GM13977 (cell line): ENCODE data around the gene CORO2B.

ENCODE experiments used
- DNase-seq: peaks from one replicate; pipeline ENCODE4 v3.0.0; 2012; ENCODE audit warnings: low spot score
- in situ Hi-C: fragments of 300-500 bp; cut with MboI; formaldehyde crosslinking; loops from one replicate; pipeline ENCODE4 v1.12.0; 2022; ENCODE audit warnings: low sequenced_read_pairs, low pct_unique_long_range_greater_than_20kb, mixed read lengths, inconsistent platforms; ENCODE audit not compliant: unreplicated experiment
- TF ChIP-seq, protein P1 (sequence below): IDR thresholded peaks from 2 replicates; pipeline ENCODE4 v1.5.1; 2012; ENCODE audit warnings: mild to moderate bottlenecking, control low read depth; ENCODE audit not compliant: insufficient read depth; ENCODE audit errors: extremely low read depth, missing control alignments

CORO2B gene

DNA sequence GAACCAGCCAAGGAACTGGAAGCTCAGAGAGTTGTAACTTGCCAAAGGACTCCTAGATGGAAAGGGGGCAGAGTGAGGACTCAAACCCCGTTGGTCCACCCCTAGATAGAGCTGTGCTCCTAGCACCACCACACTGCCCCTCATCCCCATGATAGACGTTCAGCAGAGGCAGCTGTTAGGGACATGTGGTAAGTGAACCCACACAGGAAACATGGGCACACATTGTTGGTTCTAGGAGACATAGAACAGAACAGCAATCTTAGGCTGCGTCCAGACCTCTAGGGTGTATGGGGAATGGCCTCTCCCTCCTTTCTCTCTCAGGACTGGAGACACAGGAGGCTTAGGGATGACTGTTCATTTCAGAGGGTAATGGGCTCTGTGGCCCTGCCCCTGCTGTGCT is 139.2 kb downstream of the CORO2B start:
- no peak for DNase-seq
- TF ChIP-seq, protein P1, sequence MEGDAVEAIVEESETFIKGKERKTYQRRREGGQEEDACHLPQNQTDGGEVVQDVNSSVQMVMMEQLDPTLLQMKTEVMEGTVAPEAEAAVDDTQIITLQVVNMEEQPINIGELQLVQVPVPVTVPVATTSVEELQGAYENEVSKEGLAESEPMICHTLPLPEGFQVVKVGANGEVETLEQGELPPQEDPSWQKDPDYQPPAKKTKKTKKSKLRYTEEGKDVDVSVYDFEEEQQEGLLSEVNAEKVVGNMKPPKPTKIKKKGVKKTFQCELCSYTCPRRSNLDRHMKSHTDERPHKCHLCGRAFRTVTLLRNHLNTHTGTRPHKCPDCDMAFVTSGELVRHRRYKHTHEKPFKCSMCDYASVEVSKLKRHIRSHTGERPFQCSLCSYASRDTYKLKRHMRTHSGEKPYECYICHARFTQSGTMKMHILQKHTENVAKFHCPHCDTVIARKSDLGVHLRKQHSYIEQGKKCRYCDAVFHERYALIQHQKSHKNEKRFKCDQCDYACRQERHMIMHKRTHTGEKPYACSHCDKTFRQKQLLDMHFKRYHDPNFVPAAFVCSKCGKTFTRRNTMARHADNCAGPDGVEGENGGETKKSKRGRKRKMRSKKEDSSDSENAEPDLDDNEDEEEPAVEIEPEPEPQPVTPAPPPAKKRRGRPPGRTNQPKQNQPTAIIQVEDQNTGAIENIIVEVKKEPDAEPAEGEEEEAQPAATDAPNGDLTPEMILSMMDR = no peak
- in situ Hi-C loops = no loop called here

DNA sequence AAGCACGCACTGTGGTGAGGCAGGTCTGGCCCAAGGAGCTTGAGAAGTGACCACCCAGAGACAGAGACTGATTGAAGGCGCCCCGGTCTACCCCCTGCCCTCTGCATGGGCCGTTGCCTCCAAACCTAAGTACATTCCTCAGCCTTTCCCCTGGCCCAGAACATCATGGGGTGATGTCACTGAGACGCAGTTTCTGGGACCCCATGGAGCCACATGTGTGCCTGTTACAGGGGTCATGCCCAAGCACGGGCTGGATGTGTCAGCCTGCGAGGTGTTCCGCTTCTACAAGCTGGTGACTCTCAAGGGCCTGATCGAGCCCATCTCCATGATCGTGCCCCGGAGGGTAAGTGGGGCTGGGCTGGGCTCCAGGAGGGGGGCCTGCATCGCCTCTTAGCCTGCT is 139.7 kb downstream of the CORO2B start:
- in situ Hi-C loops = no loop called here
- DNase-seq = no peak
- TF ChIP-seq, protein P1 = no peak

GRCh38 chr15:68719051-68719450 is 140.3 kb downstream of the CORO2B start:
- DNase-seq = no peak
- TF ChIP-seq, protein P1 = no peak
- in situ Hi-C loops = no loop called here

GRCh38 chr15:68719672-68720071 is 140.9 kb downstream of the CORO2B start:
- in situ Hi-C loops = no loop called here
- no peak for DNase-seq

DNA sequence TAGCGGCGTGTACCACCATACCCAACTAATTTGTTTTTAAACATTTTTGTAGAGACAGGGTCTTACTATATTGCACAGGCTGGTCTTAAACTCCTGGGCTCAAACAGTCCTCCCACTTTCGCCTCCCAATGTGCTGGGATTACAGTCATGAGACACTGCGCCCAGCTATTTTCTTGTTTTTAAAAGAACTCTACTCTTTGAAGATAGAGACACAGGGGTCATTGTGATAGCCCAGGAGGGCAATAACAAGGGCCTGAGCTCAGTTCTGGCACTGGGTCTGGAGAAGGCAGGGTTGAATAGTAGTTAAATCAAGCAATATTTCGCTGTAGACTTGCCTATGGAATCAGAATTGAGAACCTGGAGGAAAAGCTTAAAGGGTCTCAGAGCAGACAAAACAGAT is 143.1 kb downstream of the CORO2B start:
- TF ChIP-seq, protein P1 = no peak

More at GRCh38 chr15:68719672-68720071, 140.9 kb downstream of the CORO2B start:
- TF ChIP-seq, protein P1 = no peak

GRCh38 chr15:68725736-68726135 is 146.9 kb downstream of the CORO2B start:
- DNase-seq = no peak
- in situ Hi-C loops = no loop called here

More for the DNA sequence above, 143.1 kb downstream of the CORO2B start:
- no peak for DNase-seq
- in situ Hi-C loops = no loop called here

More at GRCh38 chr15:68725736-68726135, 146.9 kb downstream of the CORO2B start:
- TF ChIP-seq, protein P1 = no peak
